NCI-H226 (cell line): ENCODE measurements around the gene CABP2.

Experiments
- DNase-seq: peaks from one replicate; pipeline ENCODE4 v3.0.0-alpha.2; 2015

Gene CABP2

DNA sequence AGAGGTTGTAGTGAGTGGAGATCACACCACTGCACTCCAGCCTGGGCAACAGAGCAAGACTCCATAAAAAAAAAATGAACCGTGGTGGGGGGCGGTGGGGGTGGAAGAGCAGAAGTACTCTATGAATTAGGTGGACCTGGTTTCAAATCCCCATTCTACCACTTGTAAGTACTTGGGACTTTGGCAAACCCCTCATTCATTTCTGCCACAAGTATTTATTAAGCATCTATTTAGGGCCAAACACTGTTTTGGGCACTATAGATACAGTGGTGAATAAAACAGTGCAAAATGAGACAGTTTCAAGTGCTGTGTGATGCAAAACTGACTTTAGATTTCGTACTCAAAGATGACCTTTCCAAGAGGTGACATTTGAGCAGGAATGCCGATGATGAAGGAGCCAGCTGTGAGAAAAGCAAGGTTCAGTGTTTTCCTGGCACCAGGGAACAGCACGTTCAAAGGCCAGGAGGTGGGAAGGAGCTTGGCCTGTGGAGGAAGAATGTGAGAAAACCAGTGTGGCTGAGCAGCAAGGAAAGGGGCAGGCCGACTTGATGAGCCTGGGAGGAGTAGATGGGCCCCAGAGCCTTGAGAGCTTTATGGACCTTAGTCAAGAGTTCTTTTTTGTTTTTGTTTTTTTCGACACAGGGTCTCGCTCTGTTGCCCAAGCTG lies 52.8 kb downstream of the CABP2 start:
- DNase-seq: no peak

DNA sequence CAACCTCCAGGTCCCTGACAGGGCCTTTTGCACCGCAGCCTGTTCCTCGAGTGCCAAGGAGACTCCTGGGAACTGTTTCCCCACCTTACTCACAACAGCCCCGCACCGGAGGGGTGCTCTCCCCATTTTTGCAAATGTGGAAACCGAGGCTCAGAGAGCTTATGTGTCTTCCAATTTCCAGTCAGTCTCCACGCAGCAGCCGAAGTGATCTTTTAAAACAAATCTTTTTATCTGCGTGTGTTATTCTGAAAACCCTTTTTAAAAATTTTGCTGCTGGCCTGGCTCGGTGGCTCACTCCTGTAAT lies 53.8 kb downstream of the CABP2 start:
- no peak for DNase-seq
